Activated B cell treated with CpG ODN at 0.5 μM for 24 hours (primary cell): ENCODE data around the gene RNF112. TPM values are rescaled to one million over a fixed set of nuclear protein-coding genes. Genes with fewer than 3 reads are reported as not detected.

Source experiments
- total RNA-seq: library from RNA; stranded (reverse); gene quantifications from 2 replicates; pipeline ENCODE4 v1.2.3, GENCODE V29; 2022

RNF112 gene
- total RNA-seq, 1 donor from 2014 or later: 0.51 TPM

Other genes starting within 250 kb of the RNF112 start
- 11.6 and 16.6 TPM in 2 replicates for gene EPN2, start 173.9 kb upstream of the RNF112 start, total RNA-seq
- gene B9D1, start 48.5 kb upstream of the RNF112 start, total RNA-seq: 3.3 and 6.7 TPM in 2 replicates
- gene MAPK7, start 32.7 kb upstream of the RNF112 start, total RNA-seq: 20.0 and 24.0 TPM in 2 replicates
- not detected in 2 replicates for gene MFAP4, start 24.0 kb upstream of the RNF112 start, total RNA-seq
- 0.11 and 0.44 TPM in 2 replicates for gene SLC47A1, start 122.6 kb downstream of the RNF112 start, total RNA-seq
- 18.3 and 19.3 TPM in 2 replicates for gene ALDH3A2, start 237.5 kb downstream of the RNF112 start, total RNA-seq